HG02943 (cell line): ENCODE measurements around the gene RXFP4.
"Not testable (repeated sequence)": the region's sequence is repeated elsewhere in the genome, so short reads cannot be mapped to it uniquely, and the experiment has no call there.

ENCODE experiments used
- ATAC-seq: cut with Tn5 transposase; IDR thresholded peaks from one replicate; pipeline ENCODE4 v1.9.1; 2021; ENCODE audit warnings: mild to moderate bottlenecking, low read depth, moderate library complexity; ENCODE audit not compliant: unreplicated experiment

Gene RXFP4

DNA sequence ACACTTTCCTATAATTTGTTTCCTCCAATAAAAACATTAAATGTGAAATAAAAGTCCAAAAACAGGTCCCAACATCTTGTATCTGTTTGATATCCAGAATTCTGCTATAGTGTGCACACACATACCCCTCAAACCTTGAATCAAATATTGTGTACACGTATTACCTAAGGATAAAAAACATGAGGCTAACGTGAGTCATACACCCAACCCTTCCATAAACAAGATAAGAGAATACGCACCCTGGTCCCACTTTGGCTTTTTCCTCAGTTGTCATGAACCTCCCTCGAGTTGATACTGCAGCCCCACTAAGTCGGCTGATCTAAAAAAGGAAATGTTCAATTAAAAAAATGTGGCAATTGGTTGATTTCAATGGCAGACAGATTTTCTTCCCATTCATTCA, 12.4 kb upstream of the RXFP4 start:
- ATAC-seq: no peak

DNA sequence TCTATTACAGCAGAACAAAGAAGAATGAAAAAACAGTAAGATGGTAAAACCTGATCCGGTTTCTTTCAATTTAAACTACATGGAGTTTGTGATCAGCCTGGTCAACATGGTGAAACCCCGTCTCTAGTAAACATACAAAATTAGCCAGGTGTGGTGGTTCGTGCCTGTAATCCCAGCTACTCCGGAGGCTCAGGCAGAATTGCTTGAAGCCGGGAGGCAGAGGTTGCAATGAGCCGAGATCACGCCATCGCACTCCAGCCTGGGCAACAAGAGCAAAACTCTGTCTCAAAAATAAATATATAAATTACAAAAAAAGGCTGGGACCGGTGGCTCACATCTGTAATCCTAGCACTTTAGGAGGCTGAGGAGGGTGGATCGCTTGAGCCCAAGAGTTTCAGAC, 10.7 kb upstream of the RXFP4 start:
- ATAC-seq: not testable (repeated sequence)

DNA sequence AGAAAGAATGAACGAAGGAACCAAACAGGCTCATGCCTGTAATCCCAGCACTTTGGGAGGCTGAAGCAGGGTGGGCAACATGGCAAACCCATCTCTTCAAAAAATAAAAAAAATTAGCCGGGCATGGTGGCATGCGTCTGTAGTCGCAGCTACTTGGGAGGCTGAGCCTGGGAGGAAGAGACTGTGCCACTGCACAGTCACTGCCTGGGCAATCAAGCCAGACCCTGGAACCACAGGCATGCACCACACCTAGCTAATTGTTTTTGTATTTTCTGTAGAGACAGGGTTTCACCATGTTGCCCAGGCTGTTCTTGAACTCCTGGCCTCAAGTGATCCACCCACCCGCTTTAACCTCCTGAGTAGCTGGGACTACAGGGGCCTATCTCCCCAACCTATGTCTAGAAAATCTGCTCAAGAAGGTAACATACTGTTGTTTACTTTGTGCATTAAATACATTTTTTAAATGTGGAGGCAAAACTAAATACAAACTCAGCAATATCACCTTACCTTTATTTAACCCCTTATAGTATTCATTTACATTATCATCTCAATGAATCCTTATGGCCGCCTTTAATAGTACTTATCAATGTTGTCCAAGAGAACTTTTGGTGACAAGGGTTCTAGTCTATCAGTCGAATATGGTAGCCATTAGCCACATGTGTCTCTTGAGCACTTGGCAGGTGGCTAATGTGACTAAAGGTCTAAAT, 10.0 kb upstream of the RXFP4 start:
- ATAC-seq: no peak

DNA sequence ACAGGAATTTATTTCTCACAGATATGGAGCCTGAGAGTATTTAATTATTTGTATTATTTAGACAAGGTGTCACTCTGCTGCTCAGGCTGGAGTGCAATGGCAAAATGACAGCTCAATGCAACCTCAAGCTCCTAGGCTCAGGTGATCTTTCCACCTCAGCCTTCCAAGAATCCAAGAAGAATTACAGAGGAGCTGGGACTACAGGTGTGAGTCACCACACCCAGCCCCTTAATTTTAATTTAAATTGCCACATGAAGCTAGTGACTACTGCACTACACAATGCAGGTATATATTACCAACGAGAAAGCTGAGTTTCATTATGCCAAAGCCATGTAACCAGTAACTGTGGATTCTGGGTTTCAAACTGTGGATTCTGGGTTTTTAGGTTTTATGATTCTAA, 9.4 kb upstream of the RXFP4 start:
- ATAC-seq: no peak

- no peak for ATAC-seq
Observed at GRCh38 chr1:155932487-155932886, 9.0 kb upstream of the RXFP4 start.

DNA sequence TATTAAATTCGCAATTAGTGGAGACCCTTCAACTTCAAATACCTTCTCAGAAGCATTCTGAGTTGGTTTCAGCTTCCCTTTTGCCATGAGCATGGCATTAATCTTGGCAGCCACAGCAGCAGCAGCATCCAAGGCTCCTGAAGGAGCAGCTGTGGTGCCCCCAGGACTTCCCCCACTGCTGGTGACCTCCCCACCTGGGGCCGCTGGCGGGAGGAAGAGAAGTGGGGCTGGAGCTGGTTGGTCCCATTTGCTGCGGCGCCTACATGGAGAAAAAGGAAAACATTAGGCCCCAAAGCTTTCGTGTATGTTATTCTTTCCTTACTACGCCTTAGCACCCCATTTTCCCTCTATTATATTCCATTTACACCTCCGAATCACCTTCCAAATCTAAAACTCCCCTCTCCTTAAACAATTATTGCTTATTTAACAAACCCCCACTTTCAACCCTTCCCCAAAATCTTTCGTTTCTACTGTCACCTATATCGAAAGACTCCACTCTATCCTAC, 7.8 kb upstream of the RXFP4 start:
- ATAC-seq: no peak

DNA sequence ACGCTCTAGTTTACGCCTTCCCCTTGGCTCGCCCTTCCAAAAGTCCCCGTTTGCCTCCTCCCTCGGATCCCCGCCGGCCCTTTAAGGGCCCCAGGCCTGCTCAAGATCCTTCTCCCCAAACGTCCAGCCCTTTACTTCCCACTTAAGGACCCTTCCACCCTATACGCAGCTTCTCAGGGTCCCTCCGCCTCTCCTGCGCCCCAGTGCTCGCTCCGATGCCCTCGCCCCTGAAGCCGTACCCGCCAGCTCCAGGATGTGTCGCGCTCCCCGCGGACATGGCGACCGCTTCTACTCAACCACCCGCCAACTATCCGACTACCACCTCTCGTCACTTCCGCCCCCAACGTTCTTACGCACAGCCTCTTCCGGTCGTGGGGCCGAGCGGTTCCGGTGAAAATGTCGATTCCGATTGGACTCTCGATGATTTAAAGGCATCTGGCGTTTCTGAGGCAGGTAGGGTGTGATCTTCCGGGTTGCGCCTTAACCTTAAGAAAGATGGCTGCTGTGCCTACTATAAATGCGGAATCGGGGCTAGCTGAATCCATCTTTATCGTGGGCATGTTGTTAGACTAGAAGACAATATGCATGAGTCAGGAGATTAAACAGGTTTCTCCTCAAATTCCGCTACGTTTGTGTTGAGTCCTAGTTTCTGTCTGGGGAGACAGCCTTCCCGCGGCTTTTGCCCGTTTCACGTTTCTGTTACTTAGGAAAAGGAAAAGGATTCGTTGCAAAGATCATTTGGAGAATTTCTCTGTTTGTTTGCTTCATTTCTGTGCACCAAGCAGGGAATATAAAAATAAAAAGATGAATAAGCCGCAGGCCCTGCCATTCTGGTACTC, 7.1 kb upstream of the RXFP4 start, which contains the start of gene KHDC4:
KHDC4 (minus strand) TSS at position 317 of the 839 bp plus-strand sequence; CDS start at position 277, 40 bp downstream.
- ATAC-seq: peak; percentile 95

- ATAC-seq: no peak
Observed at GRCh38 chr1:155934936-155935590, 6.4 kb upstream of the RXFP4 start.

- ATAC-seq: no peak
Observed at GRCh38 chr1:155938220-155938627, 3.2 kb upstream of the RXFP4 start.

DNA sequence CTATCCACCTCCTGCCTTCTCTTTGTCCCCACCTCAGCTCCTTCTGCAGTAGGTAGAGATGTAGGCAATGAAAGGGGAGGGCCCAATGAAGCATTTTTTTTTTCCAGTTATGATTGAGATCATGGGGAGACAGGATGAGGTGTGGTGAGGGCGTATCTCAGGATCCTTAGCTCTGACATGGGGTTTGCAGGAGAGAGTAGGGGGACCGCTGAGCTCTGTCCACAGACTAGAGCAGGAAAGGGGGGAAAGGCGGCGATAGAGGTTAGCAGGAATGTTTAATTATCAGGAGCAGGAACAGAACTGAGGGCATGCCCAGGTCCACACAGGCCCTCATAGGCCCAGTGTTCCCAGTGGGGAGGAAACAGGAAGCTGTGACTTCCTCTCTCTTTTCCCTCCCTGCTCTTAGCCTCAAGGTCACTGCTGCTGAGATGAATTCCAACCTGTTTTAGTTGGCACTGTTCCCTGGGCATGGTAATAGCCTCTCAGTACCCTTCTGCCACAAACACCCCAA, 901 bp upstream of the RXFP4 start:
- ATAC-seq: no peak

- no peak for ATAC-seq
Observed at GRCh38 chr1:155941845-155942531, 550 bp downstream of the RXFP4 start.

GRCh38 chr1:155942578-155943141, 1.2 kb downstream of the RXFP4 start:
- ATAC-seq: no peak

- ATAC-seq: no peak
Observed at GRCh38 chr1:155944444-155944799, 3.0 kb downstream of the RXFP4 start.

DNA sequence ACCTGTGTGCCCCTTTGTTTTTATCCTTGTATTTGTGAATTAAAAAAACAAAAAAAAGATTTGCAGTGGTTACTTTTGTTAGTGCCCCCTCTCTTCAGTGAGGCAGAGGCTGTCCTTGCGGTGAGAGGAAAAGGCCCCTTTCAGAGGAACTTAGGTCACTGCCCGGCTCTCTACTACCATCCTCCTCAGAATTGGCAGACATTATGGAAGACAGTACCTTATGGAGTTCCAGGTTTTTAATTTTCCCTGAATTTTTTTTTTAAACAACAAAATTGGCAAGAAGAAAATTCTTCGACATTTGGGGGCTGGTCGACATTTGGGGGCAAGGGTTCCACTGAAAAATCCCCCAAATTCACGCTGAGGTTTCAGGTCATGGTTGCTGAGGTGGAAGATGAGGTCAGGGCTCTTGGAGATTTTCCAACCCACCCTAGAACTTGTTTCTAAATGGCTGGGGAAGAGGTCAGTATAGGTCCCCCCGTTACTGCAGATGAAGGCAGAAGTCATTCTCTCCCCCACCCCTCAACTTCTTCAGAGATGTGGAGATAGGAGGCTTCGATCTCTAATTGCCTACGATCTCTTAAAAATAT, 5.3 kb downstream of the RXFP4 start:
- peak; percentile 16 for ATAC-seq

GRCh38 chr1:155947292-155947691, 5.9 kb downstream of the RXFP4 start:
- ATAC-seq: no peak

- no peak for ATAC-seq
Observed at GRCh38 chr1:155947741-155948140, 6.3 kb downstream of the RXFP4 start.

DNA sequence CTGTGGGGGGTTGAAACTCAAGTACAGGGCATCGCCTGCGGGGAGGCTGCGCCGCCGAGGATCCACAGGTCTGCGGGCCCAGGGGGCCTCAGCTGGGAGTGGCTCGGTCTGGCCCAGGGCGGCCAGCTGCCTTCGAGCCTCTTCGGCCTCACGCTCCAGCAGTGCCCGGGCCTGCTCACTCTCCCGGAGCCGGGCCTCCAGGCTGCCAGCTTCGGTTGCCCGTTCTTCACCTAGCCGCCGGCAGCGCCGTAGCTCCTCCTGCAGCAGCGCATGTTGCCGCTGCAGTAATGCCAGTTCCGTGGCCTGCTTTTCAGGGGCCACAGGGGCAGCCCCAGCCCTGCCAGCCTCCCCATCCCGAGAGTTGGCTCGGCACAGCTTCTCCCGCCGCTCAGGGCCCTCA, 9.4 kb downstream of the RXFP4 start:
- ATAC-seq: no peak

DNA sequence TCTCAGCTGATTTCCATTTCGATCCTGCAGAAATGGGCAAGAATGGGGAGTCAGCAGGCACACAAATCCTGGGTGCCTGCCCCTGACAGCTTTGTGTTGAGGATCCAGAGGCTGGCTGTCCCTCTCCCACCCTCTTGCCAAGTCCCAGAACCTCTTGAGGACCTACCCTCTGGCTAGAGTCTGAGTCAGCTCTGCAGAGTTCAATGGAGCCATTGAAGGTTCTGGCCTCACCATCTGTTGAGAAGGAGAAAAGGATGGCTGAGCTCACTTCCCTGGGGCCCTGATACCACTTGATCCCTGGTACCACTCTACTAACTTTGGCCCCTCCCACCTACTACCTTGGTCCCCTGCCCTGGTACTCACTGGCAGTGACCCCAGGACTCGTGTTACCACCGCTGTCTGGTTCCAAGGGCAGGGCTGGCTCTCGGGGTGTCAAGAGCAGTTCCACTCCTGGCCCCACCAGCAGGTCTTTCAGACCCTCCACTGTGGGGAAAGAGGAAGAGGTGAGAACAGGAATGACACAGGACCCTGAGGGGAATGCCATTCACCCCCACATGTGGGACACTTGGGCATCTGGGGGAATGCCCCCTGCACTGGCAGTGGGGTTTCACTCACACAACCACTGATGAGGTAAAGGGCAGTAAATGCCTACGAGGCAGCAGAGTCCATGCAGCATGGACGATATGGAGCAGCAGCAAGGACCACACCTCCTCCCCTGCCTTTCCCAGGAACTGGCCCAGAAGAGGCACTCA, 10.5 kb downstream of the RXFP4 start:
- ATAC-seq: no peak

DNA sequence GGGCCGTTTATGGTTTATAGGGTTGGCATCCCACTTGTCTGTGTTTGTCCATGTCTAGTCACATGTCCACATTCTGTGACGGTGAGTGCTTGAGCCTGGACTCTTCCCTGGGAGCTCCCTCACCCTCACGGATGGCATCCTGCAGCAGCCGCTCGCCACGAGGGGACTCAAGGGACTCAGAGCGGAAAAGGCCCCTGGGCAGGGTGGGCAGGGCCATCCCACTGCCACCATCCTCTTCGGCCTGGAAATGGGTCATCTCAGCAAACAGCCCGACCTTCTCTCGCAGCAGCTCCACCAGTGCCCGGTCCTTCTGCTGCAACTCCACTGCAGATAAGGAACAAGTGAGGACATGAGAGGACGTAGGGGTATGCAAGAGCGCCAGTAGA, 11.1 kb downstream of the RXFP4 start:
- ATAC-seq: no peak
